Sigmoid colon (tissue), 3 donors: Measurements from ENCODE around the gene SBNO2.

ENCODE experiments used
- CTCF ChIP-seq, 4 experiments: fragments of 450-650 bp in 3 of 4; fragments of 200-600 bp in 1 of 4; IDR thresholded peaks; one replicate each; pipeline ENCODE4 v1.5.1; 2016 to 2019; ENCODE audit warnings: antibody characterized with exemption in 4 of 4, mild to moderate bottlenecking in 3 of 4, moderate library complexity in 2 of 4
- POLR2A ChIP-seq, 2 donors: fragments of 450-650 bp; IDR thresholded peaks; one replicate each; pipeline ENCODE4 v1.6.1; 2016; ENCODE audit warnings: antibody characterized with exemption in 2 of 2, mild to moderate bottlenecking in 2 of 2, moderate library complexity in 2 of 2

GRCh38 chr19:1116726-1117581 lies 57.1 kb downstream of the SBNO2 start:
- TF ChIP-seq CTCF (IDR thresholded peaks at IDR 0.05), result no peak
- TF ChIP-seq POLR2A (IDR thresholded peaks at IDR 0.05), result no peak
